ENCODE measurements around the gene RTEL1.
A peak's percentile ranks its signal among the peaks of the same experiment; 100 is the strongest.
"Not testable (repeated sequence)": the region's sequence is repeated elsewhere in the genome, so short reads cannot be mapped to it uniquely, and the experiment has no call there.

The RTEL1 gene, protein sequence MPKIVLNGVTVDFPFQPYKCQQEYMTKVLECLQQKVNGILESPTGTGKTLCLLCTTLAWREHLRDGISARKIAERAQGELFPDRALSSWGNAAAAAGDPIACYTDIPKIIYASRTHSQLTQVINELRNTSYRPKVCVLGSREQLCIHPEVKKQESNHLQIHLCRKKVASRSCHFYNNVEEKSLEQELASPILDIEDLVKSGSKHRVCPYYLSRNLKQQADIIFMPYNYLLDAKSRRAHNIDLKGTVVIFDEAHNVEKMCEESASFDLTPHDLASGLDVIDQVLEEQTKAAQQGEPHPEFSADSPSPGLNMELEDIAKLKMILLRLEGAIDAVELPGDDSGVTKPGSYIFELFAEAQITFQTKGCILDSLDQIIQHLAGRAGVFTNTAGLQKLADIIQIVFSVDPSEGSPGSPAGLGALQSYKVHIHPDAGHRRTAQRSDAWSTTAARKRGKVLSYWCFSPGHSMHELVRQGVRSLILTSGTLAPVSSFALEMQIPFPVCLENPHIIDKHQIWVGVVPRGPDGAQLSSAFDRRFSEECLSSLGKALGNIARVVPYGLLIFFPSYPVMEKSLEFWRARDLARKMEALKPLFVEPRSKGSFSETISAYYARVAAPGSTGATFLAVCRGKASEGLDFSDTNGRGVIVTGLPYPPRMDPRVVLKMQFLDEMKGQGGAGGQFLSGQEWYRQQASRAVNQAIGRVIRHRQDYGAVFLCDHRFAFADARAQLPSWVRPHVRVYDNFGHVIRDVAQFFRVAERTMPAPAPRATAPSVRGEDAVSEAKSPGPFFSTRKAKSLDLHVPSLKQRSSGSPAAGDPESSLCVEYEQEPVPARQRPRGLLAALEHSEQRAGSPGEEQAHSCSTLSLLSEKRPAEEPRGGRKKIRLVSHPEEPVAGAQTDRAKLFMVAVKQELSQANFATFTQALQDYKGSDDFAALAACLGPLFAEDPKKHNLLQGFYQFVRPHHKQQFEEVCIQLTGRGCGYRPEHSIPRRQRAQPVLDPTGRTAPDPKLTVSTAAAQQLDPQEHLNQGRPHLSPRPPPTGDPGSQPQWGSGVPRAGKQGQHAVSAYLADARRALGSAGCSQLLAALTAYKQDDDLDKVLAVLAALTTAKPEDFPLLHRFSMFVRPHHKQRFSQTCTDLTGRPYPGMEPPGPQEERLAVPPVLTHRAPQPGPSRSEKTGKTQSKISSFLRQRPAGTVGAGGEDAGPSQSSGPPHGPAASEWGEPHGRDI (N-terminal part only)

DNA sequence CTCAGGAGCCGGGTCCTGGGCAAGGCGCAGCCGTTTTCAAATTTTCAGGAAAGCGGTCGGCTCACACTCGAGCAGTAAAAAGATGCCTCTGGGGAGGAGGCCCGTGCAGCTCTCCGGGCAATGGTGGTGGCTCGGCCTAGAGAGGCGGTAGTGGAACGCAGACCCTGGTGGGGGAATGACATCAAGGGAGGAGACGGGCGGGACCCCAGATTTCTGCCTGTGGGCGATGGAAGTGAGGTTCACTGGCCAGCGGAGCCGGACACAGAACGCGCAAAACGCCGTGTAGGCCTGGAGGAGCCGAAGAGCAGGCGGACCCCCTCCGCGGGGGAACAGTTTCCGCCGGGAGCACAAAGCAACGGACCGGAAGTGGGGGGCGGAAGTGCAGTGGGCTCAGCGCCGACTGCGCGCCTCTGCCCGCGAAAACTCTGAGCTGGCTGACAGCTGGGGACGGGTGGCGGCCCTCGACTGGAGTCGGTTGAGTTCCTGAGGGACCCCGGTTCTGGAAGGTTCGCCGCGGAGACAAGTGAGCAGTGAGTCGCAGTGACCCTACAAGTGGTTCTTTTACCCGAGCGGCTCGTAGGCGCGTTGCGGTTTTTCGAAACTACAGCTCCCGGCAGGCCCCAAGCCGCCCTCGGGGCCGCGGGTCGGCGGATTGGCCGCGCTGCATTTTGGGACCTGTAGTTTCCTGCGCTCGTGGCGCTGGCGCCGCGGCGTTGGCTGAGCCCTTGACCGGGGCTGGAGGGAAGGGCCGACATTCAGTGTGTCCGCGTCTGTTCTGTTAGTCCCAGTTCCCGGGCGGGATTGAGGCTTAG is at the start of gene RTEL1:
Gene RTEL1, plus strand, starts transcription at position 376 of the 812 bp plus-strand sequence. CDS start 1,091 bp downstream, outside the sequence.
- peak; percentile 99 for DNase-seq

DNA sequence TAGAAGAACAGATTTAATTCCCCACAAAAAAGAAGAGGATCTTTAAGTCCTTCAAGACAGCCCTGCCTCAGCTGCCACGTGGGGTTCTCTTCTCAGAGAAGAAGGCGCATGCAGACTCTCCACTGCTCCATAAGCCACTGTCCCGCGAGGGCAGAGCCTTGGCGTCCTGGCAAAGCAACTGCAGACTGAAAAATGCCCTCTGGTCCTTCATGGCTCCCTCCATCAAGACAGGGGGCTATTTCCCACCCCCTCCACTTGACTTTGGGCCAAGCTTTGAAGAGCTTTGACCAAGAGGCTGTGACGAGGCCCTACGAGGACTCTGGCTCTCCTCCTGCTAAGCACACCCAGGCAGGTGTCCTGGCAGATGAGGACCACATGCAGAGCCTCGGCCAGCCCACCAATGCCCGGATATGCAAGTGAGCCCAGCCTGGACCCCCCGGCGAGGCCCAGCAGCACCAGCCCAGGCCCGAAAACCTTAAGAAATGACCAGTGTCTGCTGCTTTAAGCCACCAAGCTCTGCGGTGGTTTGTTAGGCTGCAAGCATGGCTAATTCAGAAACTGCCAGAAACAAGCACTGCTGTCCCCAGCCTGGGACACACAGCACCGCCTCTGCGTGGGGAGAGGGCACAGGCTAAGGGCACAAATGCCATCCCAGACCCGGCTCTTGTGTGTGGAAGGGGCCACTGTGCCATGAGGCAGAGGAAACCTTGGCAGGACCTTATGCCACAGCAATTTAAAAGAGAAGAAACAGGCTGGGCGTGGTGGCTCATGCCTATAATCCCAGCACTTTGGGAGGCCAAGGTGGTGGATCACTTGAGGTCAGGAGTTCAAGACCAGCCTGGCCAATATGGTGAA is 47.3 kb upstream of the RTEL1 start:
- DNase-seq, result no peak

DNA sequence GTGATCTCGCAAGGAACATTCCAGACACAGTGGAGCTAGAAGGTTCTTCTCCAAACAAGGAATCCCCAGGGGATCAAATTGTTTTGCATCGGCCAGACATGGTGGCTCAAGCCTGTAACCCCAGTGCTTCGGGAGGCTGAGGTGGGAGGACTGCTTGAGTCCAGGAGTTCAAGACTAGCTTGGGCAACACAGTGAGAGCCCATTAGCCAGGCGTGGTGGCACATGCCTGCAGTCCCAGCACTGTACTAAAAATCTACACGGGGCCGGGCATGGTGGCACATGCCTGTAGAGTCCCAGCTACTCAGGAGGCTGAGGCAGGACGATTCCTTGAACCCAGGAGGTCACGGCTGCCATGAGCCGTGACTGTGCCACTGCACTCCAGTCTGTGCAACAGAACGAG is 46.5 kb upstream of the RTEL1 start:
- DNase-seq, result no peak

DNA sequence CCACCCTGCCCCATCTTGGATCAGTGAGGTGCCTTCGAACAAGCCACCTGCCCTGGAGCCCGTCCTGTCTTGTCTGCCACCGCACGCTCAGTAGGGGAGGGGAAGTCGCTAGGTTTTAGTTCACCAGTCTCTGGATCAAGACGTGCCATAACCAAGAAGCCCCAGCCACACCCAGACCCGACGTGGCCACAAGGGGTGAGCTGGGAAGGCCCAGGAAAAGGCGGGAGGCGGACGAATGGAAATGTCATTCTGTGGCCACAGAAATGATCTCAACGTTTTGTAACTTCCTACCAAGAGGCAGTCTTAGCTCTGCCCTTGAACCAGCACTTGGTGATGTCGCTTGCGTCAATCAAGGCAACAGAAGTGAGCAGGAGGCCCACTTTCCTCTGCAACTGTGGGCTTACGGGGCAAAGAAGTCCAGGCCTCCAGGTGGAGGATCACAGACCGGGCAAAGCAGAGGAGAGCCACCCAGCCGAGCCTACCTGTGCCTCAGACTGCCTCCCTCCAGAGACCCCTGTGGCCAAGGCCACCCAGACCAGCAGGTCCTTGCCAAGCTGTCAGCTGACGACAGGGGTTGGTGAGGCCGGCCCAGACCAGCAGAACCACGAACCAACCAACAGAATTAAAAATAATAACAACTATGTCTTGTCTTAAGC is 45.7 kb upstream of the RTEL1 start:
- no peak for DNase-seq

DNA sequence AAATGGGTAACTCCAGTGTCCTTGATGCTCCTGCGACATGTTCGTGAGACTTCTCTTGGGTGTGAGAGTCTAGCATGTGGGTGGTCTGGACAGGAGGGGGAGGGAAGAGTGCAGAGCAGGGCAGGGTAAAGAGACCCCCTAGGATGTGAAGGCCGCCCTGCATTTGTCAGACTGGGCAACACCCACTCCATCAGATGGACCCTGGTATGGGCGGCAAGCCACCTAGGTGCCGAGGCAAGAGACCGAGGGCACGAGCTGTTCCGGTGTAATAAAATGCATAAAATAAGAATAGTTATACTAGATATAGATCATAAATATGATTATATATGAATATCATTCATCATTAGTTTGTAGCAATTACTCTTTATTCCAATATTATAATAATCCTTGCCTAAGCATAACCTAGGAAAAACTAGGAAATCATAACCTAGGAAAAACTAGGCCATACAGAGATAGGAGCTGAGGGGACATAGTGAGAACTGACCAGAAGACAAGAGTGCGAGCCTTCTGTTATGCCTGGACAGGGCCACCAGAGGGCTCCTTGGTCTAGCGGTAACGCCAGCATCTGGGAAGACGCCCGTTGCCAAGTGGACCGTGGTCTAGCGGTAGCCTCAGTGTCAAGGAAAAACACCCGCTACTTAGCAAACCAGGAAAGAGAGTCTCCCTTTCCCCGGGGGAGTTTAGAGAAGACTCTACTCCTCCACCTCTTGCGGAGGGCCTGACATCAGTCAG is 44.1 kb upstream of the RTEL1 start:
- not testable (repeated sequence) for DNase-seq

DNA sequence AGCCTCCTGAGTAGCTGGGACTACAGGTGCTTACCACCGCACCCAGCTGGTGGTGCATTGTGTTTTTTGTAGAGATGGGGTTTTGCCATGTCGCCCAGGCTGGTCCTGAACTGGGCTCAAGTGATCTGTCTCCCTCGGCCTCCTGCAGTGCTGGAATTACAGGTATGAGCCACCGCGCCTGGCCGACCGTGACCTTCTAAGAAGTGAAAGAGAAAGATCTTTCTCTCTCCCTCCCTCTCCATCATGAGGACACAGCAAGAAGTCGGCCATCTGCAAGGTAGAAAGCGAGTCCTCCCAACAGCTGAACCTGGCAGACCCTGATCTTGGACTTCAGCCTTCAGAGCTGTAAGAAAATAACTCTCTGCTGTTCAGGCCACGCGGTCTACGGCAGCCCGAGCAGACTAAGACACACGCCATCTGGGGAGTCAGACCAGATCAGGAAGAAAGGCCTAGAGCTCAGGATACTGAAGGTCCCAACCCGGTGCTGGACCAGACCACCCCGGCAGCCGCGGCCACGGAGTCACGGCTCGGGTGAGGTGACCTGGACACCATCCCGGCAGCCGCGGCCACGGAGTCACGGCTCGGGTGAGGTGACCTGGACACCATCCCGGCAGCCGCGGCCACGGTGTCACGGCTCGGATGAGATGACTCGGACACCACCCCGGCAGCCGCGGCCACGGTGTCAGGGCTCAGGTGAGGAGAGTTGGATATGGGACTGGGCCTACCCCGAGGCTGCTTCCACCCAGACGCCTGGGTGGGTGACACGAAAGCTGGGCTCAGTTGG is 40.8 kb upstream of the RTEL1 start:
- DNase-seq, result no peak

DNA sequence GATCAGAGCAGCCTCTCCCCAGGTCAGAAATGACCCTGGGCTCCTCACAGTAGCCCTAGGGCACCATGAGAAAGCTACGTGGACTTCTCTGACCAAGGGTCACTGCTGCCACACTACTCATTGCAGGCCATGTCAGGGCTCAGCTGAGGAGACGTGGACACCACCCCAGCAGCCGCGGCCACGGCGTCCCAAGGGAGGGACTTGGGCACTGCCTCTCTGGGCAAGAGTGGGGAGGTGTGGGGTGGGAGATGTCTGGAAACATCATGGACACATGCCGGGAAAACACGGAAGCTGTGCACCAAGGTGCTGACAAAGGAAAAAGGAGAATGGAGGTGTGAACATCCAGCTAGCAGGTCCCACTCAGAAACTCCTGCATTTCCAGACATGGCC is 40.2 kb upstream of the RTEL1 start:
- no peak for DNase-seq

DNA sequence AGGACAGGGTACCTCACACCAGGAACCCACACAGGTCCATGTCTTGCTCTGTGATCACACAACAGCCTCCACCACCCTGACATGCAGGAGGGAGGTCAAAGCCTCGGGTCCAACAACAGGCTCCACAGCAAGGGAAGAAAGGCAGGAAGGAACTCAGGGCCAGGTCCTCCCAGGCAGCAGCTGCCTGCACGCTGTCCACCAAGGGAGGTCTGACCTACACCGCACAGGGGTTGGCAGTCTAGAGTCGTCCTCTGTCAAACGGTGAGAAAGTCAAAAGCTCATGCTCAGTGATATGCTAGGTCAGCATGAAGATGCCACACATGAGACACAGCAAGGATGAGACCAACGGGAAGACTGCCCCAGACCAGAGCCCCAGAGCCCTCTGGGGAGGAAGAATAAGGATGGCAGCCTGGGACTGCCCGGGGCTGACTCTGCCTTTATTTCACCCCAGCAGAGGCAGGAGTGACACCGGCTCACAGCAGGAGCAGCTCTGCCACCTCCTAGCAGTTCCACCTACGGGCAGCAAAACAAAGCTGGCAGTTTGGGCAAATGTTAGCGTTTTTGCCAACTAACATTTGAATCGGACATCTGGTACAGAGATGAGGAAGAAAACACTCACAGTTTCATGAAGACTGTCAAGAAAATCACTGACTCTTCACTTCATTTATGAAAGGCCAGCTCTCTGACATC is 39.7 kb upstream of the RTEL1 start:
- DNase-seq, result no peak

DNA sequence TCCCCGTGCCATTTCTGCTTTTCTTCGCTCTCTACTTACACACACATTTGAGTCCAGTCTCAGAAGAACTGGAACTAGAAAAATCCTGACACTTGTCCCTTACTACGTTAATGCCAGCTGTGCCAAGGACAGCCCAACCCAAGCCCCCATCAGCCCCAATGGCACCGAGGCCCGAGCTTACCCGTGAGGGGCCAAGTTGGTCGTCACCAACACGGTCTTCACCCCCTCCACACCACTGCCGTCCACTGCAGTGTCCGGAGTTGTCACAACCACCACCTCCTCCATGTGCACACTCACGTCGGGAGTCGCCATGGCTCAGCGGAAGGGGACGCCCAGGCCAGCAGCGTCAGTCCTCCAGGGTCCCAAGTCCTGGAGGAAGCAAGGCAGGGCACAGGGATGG is 39.0 kb upstream of the RTEL1 start:
- no peak for DNase-seq

DNA sequence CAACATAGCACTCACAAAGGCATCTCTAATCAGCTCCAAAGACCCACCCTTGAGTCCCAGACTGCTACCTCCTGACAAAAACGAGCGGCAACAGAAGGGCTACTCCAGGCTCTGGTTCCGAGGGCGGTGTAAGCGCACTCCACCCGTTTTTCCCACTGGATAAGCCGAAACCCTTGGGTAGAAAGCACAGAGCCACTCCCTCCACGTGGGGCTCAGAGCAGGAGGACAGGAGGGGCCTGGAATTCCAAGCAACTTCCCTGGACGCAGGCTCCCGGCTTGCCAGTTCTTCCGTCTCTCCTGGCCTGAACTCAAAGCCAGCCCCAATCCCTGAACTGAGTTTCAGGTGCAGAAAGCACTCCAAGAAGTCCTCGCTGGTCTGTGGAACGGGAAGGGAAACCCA is 38.6 kb upstream of the RTEL1 start:
- no peak for DNase-seq

DNA sequence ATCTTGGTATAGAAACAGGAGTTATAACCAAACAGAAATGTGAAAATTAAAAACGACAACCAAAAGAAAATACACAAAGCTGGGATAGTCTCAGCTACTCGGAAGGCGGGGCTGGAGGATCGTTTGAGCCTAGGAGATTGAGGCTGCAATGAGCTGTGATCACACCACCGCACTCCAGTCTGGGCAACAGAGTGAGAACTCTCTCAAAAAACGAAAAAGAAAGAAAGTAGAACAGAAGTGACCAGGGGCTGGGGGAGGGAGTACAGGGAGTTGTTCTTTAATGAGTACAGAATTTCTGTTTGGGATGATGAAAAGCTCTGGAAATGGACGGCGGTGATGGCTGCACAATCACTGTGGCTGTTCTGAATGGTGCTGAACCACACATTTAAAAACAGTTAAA is 37.1 kb upstream of the RTEL1 start:
- DNase-seq, result no peak

DNA sequence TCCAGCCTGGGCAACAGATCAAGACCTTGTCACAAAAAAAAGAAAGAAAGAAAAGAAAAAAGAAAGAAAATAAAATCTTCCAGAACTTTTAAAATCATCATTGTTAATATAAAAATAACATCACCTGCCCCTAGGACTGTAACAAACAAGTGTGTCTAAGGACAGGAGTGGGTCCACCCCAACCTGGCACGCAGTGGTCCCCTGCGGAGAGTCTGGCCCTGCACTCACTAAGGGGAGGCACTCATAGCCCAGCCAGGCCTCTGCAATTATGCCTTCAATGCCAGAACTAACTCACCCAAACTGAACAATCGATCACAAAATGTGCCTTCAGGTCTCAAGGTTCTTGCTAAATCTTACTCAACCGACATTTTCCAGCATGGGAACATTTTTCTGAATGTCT is 36.0 kb upstream of the RTEL1 start:
- DNase-seq, result no peak

DNA sequence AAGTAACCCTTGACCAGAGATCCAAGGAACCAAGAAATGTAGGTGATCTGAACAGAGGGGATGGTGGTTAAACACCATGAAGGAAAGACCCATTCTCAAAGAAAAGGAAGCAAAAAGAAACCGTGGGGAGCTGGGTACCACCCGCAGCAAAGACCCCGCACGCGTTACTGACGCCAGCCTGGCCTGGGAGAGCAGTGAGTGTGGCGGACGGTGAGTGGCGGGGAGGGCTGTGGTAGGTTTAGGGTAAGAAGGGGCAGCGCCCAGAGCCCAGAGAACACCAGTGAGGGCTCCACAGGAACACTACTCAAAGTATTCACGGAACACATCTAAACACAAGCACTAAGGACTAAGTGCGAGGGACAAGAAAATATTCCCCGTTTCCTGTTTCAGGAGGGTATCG is 35.4 kb upstream of the RTEL1 start:
- no peak for DNase-seq

DNA sequence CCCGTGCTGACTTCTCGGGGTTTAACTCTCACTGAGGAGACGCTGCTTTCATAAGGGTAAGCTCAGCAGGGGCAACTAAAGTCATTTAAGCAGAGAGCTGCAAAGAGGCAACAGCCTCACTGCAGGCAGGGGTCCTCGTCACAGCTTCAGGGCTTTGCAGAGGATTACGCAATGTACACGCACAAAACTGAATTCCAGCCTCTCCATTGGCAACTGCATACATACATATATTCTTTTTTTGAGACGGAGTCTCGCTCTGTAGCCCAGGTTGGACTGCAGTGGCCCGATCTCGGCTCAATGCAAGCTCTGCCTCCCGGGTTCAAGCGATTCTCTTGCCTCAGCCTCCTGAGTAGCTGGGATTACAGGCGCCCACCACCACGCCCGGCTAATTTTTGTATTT is 33.6 kb upstream of the RTEL1 start:
- DNase-seq, result no peak

DNA sequence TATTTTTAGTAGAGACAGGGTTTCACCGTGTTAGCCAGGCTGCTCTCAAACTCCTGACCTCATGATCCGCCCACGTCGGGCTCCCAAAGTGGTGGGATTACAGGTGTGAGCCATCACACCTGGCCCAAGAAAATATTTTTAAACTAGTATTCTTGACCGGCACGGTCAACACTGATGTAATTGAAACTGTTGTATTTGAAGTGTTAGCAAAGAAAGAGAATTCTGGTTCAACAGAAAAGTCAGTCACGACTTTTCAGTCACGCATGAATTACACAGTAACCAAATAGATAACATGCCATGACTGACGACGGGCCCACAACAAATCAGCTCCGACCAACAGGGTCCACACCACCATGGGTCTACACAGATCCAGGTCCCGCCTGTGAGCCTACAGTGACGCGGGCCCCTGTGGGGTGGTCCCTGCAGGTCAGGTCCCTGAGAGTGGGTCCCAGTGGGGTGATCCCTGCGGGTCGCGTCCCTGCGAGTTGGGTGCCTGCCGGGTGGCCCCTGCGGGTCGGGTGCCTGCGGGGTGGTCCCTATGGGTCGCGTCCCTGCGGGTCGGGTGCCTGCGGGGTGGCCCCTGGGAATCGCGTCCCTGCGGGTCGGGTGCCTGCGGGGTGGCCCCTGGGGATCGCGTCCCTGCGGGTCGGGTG is 32.2 kb upstream of the RTEL1 start:
- peak; percentile 84 for DNase-seq

DNA sequence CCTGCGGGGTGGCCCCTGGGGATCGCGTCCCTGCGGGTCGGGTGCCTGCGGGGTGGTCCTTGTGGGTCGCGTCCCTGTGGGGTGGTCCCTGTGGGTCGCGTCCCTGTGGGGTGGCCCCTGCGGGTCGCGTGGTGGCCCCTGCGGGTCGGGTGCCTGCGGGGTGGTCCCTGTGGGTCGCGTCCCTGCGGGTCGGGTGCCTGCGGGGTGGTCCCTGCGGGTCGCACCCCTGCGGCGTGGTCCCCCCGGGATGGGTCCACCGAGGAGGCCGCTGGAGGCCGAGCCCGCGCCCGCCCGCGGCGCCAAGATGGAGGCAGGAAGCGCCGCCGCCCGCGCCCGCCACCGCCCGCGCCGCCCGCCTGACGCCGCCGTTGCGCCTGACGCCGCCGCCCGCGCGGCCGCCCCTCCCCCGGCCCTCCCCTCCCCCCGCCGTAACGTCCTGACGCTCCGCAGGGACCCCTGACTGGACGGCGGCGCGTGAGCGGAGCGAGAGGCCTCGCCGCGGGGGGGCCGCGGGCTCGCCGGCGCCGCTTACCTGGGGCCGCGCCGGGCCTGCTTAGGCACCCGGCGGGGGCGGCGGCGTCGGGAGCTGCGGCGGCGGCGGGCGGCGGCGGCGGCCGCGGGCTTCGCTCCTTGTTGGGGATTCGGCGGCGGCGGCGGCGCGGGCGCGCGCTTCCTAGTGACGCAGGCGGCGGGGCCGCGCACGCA is 31.5 kb upstream of the RTEL1 start, which contains the start of gene GMEB2:
Gene GMEB2, minus strand, starts transcription at position 678 of the 705 bp plus-strand sequence. CDS start 7,704 bp downstream, outside the sequence.
- peak; percentile 88 for DNase-seq

DNA sequence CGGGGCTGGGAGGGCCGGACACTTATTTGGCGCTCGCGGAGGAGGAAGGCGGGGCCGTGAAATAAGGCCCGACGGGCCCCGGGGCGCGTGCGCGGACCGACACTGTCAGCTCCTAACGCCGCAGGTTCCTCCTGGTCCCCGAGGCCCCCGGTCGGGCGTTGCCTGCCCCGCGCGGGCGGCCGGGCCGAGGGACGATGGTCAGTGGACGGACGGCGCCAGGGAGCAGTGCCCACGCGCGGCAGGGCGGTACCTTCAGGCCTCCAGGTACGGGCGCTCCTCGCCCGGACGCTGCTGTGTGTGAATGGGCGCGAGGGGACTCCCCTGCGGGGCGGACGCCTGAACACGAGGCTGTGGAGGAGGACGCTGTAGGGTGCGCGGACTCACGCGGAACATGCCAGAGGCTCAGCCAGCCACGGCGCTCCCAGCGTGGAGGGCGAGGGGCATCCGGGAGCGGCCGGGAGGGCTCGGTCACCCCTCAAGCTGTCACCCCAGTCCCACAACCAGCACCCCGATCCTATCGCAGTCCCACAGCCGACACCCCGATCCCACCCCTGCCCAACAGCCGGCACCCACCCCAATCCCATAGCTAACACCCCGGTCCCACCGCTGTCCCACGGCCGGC is 30.9 kb upstream of the RTEL1 start:
- DNase-seq, result peak; percentile 98
